SU-DHL-6 (cell line): ENCODE data around the gene QPRT.

Experiments
- EZH2phosphoT487 ChIP-seq: fragments of 200-600 bp; sonication (generic), shearing (Covaris generic); conservative IDR thresholded peaks from 2 replicates; pipeline ENCODE4 v1.6.1; 2018; ENCODE audit warnings: mild to moderate bottlenecking, antibody characterized with exemption, low read length, moderate library complexity, mixed read lengths
- TF ChIP-seq, protein P1 (sequence below): fragments of 200-600 bp; sonication (generic); IDR thresholded peaks from one replicate; pipeline ENCODE4 v1.5.1; 2017; ENCODE audit warnings: antibody characterized with exemption, mild to moderate bottlenecking, low read length, moderate library complexity; ENCODE audit not compliant: insufficient read depth, poor library complexity, severe bottlenecking

DNA sequence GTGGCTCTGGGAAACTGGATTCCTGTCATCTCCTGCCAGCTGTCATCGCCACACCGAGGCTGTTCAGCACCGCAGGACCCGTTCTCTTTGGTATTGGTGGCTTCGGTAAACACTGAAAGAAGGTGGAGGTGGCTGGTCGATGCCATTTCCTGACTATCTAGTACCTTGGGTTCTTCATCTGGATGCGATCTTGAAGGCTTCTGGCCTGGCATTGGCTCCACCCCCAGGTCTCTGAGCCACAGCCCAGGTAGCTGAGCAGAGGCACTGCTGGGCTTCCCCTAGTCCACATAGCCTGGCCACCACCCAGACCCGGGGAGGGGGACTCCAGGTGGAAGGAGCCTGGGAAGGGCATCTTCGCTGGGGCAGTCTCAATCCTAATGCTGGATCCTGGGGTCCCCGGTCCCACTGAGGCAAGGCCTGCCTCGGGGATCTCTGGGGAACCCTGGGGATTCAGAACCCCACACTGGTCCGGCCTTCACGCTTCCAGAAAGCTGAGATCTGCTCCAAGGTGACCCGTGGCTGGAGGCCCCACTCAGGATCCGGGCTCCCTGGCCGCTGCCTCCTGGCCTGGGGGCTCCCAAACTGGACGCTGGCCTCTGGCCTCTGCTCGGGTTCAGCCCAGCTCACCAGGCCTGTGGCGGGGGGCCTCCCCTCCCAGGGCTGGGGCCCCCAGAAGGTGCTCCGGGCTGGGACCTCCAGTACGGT lies 65.0 kb downstream of the QPRT start:
- TF ChIP-seq, protein P1, sequence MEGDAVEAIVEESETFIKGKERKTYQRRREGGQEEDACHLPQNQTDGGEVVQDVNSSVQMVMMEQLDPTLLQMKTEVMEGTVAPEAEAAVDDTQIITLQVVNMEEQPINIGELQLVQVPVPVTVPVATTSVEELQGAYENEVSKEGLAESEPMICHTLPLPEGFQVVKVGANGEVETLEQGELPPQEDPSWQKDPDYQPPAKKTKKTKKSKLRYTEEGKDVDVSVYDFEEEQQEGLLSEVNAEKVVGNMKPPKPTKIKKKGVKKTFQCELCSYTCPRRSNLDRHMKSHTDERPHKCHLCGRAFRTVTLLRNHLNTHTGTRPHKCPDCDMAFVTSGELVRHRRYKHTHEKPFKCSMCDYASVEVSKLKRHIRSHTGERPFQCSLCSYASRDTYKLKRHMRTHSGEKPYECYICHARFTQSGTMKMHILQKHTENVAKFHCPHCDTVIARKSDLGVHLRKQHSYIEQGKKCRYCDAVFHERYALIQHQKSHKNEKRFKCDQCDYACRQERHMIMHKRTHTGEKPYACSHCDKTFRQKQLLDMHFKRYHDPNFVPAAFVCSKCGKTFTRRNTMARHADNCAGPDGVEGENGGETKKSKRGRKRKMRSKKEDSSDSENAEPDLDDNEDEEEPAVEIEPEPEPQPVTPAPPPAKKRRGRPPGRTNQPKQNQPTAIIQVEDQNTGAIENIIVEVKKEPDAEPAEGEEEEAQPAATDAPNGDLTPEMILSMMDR = no peak
- no peak for TF ChIP-seq EZH2phosphoT487
